SKM-1 (cell line): ENCODE results near the gene CREM.

Experiments used
- DNase-seq: peaks from one replicate; lab custom pipeline; 2025; ENCODE audit not compliant: unreplicated experiment; lab: John Stamatoyannopoulos, UW

Gene CREM

DNA sequence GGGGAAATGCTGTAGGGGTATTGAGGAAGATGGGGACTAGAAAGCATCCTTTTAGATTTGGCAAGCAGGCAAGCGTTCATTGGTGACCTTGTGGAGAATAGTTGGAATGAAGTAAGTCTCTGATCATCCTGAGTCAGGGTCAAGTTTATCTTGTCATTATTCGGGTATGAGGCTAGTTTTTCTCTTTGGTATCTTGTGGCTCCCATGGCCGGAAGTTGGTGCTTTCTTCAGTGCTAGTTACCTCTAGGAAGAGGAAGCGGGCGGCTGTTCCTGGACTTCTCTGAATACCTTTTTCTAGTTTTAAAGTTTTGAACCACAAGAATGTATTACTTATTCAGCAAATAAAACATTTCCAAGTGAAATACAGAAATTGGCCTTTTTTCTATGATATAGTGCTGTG is 9.2 kb downstream of the CREM start:
- DNase-seq = no peak

DNA sequence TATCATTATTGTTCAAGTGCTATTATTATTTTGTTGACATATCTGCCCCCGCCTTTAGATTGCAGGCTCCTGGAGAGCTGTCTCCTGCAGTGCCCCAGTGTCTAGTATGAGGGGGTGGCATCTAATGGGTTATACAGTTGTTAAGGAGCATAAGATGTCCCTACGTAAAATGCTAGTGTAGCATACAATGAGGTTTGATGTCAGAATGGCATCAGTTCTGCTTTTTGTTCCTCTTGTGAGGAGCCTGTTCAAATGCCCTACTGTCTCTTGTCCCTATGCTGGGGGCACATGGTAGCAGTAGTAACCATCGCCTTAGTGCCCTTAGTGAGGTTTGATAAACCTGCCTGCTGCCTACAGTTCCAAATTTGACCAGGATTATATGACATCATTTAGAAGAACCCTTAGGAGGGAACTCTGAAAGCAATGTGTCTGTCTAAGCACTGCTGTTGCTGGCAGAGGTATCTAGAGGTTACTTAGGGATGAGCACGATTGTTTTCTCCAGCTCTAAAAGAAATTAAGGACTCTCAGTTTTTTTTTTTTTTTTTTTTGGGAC is 9.7 kb downstream of the CREM start:
- DNase-seq = no peak

DNA sequence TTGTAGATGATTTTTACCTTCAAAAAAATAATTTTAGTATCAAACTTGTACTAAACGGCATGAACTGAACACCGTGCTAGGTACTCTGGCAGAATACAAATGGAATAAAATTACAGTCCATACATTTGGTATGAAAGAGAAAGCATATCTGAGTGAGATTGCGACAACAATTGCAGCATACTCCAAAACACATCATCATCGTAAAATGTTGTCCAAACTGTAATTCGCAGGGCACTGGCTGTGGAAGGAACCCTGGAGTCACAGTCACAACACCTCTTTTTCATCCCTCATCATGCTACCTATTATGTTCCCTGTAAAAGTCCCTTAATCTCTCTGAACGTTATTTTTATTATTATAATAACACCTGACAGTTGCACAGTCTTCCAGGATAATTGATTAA is 13.5 kb downstream of the CREM start:
- DNase-seq = no peak

DNA sequence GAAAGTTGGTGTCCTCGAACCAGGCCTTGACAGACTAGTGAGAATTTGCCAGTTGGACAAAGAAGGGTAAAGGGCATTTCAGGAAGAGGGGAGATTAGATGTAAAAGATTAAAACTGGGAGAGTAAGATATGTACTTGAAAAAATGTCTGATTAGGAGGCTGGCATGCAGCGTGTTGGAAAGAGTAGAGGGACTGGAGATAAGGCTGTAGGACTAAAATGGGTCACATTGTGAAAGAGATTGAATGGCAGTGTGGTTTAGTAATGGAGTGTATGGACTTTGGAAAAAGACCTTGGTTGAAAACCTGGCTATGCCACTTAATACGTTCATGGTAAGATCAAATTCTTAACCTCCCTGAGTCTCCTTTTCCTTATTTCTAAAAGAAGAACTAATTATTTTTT is 14.1 kb downstream of the CREM start:
- no peak for DNase-seq

DNA sequence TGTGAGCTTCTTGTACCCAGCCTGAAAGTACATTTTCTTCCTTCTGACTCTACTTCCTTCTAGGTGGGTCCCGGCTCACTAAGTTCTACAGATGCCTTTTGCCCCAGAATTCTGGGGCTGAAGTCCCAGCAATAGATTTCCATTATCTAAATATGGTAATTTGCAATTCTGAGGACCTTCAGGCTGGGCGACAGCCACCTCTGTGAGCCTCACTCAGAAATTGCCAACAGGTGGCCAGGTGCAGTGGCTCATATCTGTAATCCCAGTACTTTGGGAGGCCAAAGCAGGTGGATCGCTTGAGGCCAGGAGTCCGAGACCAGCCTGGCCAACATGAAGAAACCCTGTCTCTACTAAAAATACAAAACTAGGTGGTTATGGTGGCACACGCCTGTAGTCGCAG is 23.7 kb downstream of the CREM start:
- DNase-seq = no peak

DNA sequence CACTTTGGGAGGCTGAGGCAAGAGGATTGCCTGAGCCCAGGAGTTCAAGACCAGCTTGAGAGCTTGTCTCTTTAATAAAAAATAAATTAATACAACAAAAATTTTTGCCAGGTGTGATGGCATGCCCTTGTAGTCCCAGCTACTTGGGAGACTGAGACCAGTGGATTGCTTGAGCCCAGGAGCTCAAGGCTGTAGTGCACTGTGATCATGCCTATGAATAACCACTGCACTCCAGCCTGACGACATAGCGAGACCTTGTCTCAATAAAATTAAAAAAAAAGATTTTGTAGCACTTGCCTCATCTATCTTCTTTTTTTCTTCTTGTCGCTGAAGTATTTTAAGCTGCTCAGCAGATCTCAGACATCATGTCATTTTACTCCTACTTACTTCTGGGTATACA is 26.3 kb downstream of the CREM start:
- no peak for DNase-seq

DNA sequence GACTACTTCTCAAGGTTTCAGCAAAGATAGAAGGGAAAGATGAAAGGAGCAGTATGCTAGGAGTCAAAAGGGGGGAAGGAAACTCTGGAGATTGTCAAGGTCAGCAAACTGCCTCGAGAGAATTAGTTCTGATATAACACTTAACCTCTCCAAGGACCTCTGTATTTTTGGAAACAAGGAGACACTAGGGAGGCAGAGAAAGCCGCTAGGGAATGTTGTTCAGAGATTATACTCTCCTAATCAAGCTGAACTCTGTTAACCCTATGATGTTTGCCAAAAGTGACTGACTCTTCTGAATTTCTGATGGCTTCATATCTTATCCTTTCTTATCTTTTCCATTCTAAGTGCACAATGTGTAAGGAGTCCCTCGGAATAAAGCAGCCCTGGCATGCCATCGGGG is 27.1 kb downstream of the CREM start:
- no peak for DNase-seq

DNA sequence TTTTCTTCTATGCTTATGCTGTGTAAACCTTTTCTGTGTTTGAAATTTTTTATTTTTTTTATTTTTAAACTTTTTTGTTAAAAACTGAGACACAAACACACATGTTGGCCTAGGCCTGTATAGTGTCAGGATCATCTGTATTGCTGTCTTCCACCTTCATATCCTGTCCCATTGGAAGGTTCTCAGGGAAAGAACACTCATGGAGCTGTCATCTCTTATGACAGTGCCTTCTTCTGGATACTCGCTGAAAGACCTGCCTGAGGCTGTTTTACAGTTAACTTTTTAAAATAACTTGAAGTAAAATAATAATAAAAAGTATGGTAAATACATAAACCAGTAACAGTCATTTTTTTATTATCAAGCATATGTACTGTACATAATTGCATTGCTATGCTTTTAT is 34.1 kb downstream of the CREM start:
- no peak for DNase-seq

DNA sequence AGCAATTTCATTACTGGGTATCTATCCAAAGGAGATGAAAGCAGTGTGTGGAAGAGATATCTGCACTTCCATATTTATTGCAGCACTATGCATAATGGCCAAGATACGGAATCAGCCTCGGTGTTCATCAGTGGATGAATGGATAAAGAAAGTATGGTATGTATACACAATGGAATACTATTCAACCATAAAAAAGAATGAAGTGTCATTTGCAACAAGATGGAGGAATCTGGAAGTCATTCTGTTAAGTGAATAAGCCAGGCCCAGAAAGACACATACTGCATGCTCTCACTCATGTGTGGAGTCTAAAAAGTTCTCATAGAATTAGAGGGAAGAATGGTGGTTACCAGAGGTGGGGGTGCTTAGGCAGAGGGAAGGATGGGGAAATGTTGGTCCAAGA is 35.3 kb downstream of the CREM start:
- DNase-seq = no peak

DNA sequence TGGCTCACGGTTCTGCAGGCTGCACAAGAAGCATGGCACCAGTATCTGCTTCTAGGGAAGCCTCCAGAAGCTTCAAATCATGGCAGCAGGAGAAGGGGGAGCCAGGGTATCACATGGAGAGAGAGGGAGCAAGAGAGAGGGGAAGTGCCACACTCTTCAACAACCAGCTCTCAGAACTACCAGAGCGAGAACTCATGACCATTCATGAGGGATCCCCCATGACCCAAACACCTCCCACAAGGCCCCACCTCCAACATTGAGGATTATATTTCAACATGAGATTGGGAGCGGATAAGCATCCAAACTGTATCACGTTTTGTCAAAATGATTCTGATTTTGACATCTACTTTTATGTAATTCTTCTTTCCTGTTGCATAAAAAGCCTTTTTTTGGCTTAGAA is 38.5 kb downstream of the CREM start:
- DNase-seq = no peak

DNA sequence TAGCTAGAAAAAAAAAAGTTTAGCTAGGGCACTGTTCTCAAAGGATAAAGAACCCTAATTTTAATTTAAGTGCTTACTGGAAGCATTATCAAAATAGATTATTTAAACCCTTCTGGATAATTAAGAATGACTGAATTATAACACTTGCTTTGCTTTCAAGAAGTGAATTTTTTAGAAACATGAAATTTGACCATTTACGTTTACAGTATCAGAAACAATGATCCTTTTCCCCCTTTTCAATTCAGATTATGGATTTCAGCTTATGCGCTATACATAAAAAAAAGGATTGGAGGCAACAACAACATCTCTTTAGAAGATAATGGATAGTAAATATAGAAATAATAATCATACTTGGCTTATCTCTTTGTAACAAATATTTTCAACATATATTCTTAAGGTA is 39.2 kb downstream of the CREM start:
- DNase-seq = no peak

DNA sequence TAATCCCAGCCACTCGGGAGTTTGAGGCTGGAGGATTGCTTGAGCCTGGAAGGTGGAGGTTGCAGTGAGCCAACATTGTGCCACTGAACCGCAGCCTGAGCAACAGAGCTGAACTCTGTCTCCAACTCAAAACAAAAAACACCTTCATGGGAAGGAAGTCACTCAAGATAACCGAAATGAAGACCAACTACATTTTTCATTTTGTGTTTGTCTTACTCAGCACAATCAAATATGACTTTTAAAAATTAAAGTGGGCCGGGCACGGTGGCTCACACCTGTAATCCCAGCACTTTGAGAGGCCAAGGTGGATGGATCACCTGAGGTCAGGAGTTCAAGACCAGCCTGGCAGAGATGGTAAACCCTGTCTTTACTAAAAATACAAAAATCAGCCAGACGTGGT is 40.0 kb downstream of the CREM start:
- no peak for DNase-seq

DNA sequence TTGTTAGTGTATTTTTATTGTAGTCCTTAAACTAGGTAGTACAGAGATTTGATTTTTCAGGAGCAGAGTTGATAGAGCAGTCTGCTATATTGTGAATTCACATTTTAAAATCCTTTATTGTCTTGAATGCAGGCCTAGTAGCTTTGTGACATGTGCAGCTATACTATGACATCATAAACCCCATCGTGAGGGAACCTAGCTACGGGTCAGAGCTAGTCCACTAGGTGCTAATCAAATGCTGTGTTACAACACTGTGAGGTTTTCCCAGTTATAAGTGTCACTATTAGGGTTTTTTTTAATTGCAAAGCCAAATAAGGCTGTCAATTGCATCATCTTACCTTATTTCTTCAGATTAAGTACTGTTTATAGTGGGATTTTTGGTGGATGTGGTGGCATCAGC is 40.7 kb downstream of the CREM start:
- DNase-seq = no peak

DNA sequence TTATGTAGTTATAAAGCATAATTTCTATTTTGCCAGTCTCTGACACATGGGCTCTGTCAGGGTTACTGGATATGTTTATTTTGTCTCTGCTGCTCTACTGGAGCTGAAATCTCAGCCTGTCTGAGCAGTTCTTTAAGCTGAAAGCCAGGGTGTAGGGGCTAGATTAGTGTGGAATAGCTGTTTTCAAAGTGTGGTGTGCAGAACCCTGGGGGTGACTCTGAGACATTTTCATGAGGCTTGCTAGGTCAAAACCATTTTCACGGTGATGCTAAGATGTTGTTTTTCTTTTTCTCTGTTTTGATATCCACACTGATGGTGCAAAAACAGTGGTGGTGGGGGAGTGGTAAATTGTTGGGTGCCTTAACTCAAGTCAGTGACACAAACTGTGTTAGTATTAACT is 45.5 kb downstream of the CREM start:
- DNase-seq = no peak

DNA sequence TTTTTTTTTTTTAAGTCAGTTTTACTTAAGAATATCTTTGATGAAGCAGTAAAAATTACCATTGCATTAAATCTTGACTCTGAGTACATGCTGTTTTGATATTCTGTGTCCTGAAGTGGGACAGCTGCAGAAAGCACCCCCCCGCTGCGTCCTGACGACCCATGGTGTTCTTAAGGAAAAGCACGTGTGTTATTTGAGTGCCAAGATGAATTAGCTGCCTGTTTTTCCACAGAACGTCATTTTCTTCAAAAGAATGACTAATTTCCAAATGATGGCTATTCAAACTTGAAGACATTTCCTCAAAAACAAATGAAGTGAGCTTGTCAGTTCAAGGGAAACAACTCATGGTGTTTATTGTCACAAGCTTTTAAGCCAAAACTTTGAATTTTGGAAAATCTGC is 45.9 kb downstream of the CREM start:
- DNase-seq = no peak

DNA sequence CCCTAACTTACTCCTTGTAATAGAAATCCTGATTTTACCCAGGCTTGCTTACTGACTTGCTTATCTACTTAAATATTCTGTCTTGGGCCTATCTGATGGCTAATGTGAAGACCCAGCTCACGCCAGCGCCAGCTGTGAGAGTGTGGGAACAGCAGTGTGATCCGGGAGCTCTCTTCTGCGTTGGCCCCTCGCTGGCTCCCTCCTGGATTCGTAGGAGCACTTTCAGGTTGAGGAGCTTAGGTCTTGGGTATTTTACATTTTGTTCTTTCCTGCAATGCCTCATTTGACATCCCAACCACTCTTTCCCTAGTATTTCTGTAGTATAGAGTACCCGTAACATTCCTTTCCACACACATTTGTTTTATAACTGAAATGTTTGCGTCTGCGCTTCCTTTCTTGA is 51.7 kb downstream of the CREM start:
- DNase-seq = no peak

DNA sequence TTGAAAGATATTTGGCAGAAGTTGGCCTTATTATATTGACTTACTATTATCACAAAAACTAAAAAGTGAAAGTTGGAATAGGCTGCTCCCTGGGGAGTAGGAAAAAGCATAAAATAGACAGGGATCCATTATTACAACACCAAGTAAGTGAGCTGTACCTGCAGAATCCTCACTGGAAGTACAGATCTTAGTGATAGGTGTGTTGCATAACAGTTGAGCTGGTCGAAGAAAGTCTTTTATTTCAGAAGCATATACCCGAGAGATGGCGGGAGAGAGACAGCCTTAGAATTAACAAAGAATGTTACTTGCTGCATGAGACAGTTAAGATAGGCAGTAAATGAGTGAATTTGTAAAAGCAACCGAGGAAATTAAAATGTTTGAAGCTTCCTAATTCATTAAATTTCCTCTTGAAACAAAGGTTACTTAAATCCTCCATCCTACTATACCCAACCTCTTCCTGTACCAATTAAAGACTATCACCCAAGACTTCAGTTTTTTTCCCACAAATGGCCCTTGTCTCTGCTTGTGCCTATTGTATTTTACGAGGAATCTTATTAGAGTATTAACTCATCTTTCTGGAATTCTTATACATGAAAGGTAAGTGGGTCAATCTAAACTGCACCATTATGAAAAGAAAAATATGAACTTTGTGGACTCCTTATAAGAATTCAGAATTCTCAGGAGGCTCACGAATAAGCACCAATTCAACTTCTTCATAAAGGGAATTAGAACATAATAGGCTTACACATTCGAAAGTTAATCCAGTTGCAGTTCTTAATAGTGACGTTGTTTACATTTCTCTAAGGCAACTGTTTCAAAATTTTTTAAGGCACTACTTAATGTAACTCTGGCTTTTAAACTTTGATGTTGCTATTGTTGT is 56.2 kb downstream of the CREM start:
- no peak for DNase-seq

DNA sequence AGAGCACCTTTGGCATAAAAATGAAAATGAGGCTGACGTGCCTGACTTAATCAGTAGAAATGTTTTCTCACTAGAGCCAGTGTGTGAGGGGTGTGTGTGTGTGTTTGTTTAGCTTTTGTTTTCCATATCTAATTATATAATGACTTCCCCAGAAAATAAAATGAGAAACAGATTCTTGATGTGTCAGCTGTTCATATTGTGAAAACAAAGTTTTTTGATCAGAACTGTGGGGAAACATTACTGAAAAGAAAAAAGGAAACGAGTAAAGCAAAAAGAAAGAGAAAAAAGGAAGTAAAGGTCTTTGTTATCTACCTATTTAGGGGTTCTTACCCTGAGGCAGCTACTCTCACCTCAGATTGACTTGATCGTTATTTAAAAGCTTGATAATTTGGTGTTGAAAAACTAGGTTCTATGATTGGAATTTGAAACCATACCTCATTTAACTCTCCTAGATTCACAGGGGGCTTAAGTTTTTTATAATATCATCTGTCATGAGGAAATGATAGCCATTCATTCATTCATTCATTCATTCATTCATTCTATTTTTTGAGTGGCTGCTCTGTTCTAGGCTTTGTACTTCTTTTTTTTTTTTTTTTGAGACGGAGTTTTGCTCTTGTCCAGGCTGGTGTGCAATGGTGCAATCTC is 58.0 kb downstream of the CREM start:
- DNase-seq = no peak

DNA sequence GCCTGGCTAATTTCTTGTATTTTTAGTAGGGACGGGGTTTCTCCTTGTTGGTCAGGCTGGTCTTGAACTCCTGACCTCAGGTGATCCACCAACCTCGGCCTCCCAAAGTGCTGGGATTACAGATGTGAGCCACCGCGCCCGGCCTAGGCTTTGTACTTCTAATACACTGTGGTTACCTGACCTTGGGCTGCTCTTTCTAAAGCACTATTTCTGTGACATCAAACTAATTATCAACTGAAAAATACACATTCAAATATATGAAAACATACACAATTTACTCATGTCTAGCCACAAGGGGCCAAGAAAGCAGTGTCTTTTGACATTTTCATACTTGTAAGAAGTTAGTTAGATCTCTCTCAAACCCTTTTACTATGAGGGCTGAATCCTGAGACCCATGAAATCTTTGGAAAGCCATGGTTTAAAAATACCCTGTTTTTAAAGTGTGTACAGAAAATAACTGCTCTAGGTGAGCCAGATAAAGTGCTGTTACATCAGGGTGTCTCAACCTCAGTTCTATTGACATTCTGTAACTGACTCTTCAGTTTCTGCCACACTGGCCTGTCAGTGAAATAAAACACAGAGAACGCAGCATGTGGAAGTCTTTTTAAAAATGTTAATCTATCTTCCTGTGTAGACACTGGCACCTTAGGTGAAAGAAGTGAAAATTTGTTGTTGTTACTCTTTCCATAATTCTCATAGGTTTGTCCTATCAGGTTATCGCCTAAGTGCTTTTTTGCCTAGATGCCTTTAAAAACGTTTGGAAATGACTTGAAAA is 58.8 kb downstream of the CREM start:
- DNase-seq = no peak

DNA sequence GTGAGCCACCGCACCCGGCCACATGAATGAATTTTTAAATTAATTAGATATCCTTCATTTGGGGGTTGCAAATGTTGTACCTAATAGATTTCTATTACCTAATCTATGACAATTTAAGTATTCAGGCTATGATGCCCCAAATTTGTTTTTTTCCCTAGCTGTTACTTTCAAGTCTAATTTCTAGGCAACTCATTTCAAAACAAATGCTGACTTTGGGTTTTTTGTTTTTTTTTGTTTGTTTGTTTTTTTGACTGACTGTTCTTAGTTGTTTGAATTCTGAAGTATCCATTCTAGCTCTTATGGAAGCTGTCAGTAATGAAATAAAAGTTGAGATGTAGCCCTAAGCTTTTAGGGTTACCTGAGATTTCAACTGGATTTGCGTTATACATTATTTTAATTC is 62.3 kb downstream of the CREM start:
- DNase-seq = no peak

DNA sequence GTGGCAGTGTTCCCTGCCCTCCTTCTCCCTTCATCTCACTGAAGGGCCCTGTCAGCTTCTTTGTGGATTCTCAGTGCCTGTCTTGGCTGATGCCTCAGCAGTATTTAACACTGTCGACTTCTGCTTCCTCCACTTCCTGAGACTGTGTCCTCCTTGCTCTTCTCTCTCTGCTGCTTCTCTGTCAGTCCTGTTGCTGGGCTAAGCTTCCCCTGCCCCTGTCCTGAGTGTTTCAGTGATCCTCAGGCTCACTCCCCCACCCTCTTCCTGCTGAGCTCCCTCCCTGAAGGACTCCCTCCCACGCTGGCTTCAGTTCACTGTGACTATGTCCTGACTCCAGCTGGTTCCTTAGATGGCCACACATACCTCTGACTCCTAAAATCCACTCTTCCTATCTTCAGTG is 64.9 kb downstream of the CREM start:
- peak; percentile 1 for DNase-seq
